Stimulated activated CD4-positive, alpha-beta T cell treated with anti-CD3 and anti-CD28 coated beads, Interleukin-12 subunit alpha, Interleukin-12 subunit beta, amount 100 ng/mL, for 48 hours (primary cell): ENCODE results near the gene AK3.
A peak's percentile ranks its signal among the peaks of the same experiment; 100 is the strongest.
"Not testable (repeated sequence)": the region's sequence is repeated elsewhere in the genome, so short reads cannot be mapped to it uniquely, and the experiment has no call there.

Experiments used
- DNase-seq, 3 donors: peaks; one replicate each; pipeline ENCODE4 v3.0.0-alpha.2; 2020; ENCODE audit warnings: low read depth in 2 of 3, low spot score in 1 of 3

The AK3 gene

DNA sequence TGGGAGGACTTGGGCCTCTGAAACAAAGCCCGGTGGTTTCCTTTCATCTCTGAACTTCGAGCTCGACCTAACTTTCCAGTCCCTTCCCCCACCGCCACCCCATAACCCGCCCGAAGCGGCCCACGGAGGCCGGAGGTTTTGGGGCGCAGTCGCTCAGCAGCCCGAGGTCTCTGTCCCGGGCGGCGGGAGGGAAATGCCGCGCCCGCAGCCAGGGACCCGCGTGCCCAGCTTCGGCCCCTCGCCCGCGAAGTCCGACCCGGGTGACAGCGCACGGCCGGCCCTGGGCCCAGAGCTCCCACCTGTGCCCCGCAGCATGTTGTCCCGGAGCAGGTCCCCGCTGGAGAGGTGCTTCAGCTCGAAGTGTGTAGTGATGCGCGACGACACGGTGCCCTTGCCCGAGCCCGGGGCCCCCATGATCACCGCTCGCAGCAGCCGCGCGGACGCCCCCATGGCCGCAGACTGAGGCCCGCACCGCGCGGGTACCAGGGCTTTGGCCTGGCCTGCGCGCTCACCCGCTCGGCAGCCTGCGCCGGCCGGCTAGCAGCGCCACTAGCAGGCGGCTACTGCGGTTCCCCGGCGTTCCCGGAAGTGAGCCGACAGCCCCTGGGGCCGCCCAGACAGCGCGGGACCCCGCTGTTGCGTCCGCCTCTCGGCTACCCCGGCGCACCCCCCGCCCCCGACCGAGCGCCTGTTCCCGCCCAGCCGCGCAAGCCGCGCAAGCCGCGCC lies at the start of gene AK3:
AK3 (minus strand) TSS at position 565 of the 727 bp plus-strand sequence; CDS start at position 450, 115 bp downstream.
- DNase-seq, result peak; percentile 64 to 78 (median 69)

DNA sequence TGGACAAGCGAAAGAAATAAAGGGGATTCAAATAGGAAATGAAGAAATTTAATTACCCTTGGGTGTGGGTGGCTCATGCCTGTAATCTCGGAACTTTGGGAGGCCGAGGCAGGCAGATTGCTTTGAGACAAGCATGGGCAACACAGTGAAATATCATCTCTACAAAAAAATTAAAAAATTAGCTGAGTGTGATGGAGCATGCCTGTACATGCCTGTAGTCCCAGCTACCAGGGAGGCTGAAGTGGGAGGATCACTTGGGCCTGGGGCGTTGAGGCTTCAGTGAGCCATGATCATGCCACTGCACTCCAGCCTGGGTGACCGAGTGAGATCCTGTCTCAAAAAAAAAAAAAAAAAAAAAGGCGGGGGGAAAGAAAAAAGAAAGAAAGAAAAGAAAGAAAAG lies 47.7 kb upstream of the AK3 start:
- DNase-seq, result no peak

DNA sequence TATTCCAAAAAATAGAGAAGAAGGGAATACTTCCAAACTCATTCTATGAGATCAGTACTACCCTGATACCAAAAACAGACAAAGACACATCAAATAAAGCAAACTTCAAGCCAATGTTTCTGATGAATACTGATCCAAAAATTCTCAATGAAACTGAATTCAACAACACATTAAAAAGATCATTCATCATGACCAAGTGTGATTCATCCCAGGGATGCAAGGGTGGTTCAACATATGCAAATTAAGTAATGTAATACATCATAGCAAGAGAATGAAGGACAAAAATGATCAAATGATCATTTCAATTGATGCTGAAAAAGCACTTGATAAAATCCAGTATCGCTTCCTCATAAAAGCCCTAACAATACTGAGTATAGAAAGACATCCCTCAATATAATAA lies 46.9 kb upstream of the AK3 start:
- no peak for DNase-seq

DNA sequence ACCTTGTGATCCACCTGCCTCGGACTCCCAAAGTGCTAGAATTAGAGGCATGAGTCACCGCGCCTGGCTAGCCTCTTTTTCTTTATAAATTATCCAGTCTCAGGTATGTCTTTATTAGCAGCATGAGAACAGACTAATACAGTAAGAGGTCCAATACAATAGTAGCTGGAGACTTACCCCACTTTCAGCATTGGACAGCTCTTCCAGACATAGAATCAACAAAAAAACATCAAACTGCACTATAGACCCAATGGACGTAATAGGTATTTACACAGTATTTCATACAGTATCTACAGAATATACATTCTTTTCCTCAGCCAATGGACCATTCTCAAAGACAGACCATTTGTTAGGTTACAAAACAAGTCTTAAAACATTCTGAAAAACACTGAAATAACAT lies 45.6 kb upstream of the AK3 start:
- DNase-seq, result no peak

DNA sequence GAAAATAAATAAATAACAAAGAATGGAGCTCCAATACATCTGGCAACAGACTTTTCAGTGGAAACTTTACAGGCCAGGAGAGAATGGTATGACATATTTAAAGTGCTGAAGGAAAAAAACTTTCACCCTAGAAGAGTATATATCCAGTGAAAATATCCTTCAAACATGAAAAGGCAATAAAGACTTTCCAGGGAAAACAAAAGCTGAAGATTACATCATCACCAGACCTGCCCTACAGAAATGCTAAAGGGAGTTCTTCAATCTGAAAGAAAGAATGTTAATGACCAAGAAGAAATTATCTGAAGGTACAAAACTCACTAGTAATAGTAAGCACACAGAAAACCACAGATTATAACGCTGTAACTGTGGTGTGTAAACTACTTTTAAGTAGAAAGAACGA lies 43.4 kb upstream of the AK3 start:
- DNase-seq, result no peak

DNA sequence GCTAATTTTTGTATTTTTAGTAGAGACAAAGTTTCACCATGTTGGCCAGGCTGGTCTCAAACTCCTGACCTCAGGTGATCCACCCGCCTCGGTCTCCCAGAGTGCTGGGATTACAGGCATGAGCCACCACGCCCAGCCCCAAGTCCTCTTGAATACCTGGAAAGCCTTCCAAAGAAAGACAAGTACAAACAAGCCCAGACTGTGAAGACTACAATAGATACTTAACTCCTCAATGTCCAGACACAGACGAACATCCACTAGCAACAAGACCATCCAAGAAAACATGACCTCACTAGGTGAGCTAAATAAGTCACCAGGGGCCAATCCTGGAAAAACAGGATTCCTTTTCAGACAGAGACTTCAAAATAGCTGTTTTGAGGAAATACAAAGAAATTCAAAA lies 42.2 kb upstream of the AK3 start:
- DNase-seq, result not testable (repeated sequence)

DNA sequence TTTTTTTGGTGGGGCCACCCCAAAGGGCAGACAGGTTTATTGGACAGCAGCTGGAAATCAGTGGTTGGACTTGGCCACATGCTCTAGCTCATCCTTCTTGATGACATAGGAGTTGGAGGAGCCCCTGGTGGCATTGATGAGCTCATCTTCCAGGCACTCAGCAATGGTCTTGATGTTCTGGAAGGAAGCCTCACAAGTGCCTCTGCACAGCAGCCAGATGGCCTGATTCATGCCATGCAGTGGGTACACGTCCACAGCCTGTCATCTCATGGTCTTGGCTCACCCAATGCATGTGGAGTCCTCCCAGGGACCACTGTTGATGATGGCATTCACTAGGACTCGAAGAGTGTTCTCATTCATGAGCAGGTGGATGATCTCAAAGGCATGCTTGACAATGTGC lies 40.4 kb upstream of the AK3 start:
- DNase-seq, result no peak

DNA sequence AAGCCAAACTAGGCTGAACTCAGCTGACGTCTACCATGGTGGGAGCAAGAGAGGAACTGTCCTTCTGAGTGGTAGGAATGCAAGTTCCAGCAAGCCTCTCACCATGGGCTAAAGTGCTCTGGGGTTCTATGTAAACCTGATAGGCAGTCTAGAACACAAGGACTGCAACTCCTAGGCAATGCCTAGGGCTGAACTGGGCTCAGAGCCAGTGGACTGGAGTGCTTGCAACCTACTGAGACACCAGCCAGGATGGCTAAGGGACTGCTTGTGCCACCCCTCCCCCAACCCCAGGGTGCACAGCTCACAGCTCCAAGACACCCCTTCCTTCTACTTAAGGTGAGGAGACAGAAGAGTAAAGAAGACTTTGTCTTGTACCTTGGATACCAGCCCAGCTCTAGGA lies 39.6 kb upstream of the AK3 start:
- no peak for DNase-seq

DNA sequence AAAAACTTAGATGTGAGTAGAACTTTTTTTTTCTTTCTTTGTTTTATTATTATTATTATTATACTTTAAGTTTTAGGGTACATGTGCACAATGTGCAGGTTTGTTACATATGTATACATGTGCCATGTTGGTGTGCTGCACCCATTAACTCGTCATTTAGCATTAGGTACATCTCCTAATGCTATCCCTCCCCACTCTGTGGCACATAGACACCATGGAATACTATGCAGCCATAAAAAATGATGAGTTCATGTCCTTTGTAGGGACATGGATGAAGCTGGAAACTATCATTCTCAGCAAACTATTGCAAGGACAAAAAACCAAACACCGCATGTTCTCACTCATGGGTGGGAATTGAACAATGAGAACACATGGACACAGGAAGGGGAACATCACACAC lies 34.0 kb upstream of the AK3 start:
- not testable (repeated sequence) for DNase-seq

DNA sequence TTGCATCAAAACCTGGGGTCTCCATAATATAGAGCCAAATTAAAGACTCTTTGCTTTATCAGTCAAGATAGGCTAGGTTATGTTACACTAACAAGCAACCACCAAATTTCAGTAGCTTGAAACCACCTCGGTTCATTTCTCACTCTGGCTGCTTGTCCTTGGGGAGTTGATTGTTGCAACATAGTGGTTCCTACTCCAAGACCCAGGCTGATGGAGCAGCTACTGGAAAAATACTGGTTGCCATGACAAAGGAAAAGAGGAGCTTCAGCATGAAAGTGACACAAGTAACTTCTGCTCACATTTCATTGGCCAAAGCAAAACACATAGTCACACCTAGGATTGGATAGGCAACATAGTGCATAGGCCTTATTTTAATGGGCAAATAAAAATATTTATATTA lies 33.2 kb upstream of the AK3 start:
- no peak for DNase-seq

DNA sequence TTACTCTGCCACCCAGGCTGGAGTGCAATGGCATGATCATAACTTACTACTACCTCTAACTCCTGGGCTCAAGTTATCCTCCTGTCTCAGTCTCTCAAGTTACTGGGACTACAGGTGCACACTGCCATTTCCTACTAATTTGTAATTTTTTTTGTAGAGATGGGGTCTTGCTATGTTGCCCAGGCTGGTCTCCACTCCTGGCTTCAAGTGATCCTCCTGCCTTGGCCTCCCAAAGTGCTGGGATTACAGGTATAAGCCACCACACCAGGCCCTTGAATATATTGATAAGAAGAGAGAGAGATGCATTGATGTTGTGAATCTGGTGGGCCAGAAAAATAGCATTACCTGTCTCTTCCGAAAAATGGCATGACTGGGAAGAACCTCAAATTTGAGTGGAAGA lies 30.8 kb upstream of the AK3 start:
- DNase-seq, result no peak

DNA sequence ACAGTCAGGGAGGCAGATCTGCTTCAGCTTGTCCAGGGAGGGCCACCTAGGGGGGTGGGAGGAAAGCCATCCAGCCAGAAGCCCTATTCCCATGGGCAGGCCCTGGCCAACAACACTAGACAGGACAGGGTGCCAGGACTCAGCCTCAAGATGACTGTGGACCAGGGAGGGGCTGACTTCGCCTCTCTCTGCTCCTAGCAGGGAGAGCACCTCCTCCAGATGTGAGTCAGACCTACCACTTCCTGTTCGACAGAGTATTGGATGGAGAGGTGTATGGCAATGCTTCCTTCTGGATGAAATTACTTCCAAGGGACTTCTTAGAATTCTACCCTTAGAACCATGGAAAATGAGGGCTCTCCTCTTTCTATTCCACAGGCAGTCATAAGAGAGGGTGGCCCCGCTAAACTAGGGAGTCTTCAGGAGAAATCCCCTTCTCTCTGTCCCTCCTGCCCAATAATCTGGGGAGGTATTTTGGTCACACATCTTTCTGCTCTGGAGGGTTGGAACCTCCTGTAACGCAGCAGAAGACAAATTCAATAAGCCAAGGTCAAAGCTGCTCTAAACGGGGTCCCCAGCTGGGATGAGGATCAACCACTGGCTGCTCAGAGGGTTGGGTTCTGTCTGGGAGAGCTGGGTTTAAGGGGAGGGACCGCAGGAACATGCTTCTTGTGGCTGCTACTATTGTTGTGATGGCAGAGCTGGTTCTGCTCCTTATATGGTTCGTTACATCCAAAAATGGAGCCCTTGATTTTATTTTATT lies 28.5 kb upstream of the AK3 start:
- DNase-seq, result peak in 1 of 3 donors; percentile 21

DNA sequence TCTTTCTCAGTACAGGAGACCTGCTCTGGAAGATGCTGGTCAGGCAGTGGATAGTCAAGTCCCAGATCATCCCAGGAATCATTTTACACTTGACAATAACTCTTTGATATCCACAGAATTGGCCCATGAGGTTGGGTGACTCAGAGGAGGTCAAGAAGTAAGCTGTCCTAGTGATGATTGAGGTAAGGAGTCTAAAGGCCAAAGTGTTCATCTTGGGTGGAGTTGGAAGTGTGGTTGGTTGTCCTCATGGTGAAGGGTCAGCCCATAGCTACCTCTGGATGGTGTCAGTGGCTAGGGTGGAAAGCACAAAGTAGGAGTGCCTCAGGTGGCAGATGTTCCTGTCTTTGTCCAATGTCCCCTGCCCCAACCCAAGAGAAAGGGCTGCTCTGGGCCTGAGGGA lies 27.7 kb upstream of the AK3 start:
- DNase-seq, result no peak

DNA sequence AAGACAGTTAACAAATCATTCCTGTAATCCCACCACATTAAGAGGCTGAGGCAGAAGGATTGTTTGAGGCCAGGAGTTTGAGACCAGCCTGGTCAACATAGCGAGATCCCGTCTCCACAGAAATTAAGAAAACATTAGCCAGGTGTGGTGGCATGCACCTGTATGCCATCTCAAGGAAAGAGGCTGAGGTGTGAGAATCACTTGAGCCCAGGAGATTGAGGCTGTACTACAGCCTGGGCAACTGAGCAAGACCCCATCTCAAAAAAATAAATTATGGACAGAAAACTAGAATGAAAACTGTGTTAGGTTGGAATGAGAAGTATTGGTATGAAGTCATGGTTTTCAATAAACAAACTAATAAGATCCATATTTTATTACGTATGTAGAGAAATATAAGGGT lies 23.0 kb upstream of the AK3 start:
- no peak for DNase-seq

DNA sequence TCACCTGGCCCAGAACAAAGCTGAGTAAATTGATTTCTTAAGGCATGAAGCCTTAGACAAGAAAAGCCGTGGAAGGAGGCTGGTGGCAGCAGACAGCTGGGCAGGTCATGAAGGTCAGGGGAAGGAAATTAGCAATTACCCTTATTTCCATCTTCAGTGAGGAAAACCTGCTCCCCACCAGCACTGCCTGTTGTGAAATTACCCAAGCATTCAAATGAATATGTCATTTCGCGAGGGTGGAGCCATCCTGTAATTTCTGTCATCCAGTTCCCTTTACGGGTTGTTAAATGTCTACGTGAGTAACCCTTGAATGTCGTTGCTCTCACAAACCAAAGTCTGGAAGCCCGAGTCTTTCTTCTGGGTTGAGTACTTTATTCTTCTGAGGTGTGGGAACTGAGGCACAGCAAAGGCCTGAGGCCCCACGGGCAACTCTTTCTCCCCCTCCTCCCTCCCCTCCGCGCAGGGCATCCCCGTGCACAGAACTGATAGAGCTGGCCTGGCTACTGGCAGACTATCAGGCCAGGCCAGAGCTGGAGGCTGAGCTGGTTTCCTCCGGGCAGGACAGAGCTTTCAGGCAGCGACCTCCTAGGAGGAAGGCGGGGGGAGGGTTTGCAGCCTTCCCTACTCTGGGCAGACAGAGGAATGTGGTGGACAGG lies 22.0 kb upstream of the AK3 start:
- no peak for DNase-seq

DNA sequence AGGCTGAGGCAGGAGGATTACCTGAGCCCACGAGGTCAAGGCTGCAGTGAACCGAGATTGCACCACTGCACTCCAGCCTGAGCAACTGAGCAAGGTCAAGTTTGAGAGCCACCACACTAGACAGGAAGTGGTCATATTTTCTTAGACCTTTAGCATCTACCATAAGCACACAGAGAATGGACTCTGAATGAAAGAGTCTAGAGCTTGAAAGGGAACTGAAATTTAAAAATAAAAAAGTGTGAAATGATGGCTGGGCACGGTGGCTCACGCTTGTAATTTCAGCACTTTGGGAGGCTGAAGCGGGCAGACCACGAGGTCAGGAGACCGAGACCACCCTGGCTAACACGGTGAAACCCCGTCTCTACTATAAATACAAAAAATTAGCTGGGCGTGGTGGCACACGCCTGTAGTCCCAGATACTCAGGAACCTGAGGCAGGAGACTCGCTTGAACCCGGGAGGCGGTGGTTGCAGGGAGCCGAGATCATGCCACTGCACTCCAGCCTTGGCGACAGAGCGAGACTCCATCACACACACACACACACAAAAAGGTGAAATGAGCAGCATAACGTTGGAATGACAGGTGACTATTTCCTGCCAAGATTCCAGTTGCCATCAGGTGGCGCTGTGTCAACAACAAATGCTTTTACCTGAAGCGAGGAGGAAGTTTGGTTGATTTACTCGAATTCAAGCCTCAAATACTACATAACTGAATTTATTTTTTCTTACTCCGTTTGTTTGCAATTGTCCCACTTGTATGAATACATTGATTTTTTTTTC lies 21.3 kb upstream of the AK3 start:
- DNase-seq, result peak; percentile 61 to 75 (median 72)

DNA sequence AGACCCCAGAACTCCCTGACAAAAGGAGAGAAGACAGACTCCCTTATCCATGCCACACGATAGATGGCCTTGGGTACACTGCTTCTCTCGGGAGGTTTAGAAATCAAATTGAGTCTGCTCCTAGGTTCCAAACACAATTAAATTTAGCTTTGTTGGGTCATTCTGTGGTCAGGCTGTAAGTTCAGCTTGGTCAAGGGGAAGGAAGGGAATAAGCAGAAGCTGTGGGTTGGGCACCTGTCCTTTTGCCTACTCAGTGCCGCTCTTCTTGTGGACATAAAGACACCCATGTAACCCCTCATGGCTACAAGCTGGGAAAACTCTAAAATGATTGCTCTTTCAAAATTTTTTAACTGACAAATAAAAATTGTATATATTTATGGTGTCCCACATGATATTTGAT lies 19.1 kb upstream of the AK3 start:
- DNase-seq, result no peak

DNA sequence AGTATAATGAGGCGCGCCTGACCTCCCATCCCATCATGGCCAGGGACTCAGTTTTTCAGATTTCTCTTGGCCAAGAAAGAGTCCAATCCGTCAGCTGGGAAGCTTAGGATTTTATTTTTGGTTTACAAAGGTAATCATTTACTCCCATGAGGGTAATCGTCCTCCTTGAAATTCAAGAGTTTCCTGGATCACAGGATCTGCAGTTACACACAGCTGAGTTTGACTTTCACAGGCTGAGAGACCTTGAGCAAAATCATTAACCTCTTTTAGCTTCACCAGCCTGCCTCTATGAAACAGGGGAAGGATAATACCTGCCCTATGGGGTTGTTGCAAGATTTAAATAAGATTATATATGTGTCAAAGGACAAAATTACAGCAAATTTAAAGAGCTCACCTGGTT lies 15.4 kb upstream of the AK3 start:
- DNase-seq, result no peak

DNA sequence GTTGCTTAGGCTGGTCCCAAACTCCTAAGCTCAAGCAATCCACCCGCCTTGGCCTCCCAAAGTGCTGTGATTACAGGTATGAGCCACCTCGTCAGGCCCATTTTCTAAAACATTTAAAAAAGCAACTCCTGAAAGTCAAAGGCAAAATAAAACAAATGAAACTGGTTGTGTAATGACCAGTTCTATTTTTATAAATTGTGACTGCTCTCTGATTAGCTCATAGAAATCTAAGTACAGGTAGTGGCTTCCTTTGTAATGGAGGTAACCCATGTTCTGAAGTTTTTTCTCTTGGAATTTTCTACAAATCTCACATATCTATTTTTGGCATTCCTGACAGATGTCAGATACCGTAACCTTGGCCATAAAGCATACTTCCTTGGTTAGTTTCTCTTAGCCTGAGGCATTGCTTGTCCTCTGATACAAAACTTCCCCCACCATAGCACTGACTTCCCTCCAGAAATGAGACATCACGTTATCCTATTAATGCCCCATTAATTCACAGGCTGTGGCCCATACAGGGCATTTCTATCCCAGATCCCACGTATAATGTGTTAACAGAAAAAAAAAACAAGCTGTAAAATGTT lies 14.1 kb upstream of the AK3 start:
- DNase-seq, result no peak

DNA sequence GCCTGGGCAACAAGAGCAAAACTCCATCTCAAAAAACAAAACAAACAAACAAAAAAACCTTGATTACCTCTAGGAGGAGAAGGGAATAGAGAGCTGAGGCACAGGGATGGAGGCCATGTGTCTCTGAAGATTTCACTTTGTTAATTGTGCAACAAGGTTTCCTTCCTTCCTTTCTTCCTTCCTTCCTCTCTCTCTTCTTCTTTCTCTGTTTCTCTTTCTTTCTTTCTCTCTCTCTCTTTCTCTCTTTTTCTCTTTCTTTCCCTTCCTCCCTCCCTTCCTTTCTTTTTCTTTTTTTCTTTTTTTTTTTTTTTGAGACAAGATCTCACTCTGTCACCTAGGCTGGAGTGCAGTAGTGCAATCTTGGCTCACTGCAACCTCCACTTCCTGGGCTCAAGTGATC lies 13.5 kb upstream of the AK3 start:
- not testable (repeated sequence) for DNase-seq

DNA sequence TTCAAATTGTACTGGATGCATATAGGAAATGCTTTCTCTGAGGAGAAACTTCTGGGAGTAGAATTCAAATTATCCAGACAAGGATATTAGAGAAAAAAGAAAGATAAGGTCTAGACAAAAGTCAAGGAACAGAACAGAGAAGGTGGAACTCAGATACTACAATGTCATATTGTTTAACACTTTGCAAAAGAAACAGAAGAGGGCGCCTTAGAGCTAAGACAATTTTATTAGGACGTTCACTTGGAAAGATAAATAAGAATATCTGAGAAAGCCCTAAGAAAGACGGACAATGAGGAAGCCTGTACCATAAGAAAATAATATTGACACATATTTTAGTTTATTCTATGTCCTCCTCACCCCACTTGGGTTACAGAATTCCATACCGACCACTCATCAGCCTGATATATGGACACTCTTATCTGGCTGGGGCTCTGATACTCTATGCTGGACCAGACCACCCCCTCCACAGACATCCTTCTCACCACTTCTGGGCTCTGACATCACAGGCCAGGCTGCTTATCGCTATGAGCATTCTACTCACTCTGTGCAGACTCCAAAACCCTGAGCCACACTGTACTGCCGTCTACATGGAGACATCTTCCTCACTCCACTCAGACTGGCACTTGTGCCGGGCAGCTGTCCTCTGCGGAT lies 9.1 kb upstream of the AK3 start:
- peak in 1 of 3 donors; percentile 30 for DNase-seq
